Measurements from ENCODE around the gene BICC1. TPM values are rescaled to one million over a fixed set of nuclear protein-coding genes. Genes with fewer than 3 reads are reported as not detected.

The BICC1 gene
- total and polyA plus RNA-seq, 2 of the 4 experiments (the other 2 are of a cell fraction) = 5.7 to 42.5 TPM

GRCh38 chr10:58840840-58841435 is 328.3 kb downstream of the BICC1 start:
- H3K4me1 ChIP-seq (ENCODE audit: control insufficient read depth, insufficient read depth, low read length) = no peaks in the 10 kb centered on the region; the same call in 1 of the 2 replicates
- H3K9me3 ChIP-seq (ENCODE audit: control insufficient read depth, insufficient read depth, low read length) = no peaks in the 10 kb centered on the region
- no peak overlapping the region for H4K5ac ChIP-seq (ENCODE audit: low read depth, low read length)
- no peak overlapping the region for H4K8ac ChIP-seq (ENCODE audit: low read depth in 2 of 2, low read length in 2 of 2)
- H2BK120ac ChIP-seq (ENCODE audit: low read depth, low read length) = no peak overlapping the region
- no TSS peak for BruUV-seq (replicated peaks)
- H3K9me1 ChIP-seq (ENCODE audit: insufficient read depth, low read length) = no peaks in the 10 kb centered on the region
- no peak overlapping the region for H2AK5ac ChIP-seq (ENCODE audit: low read depth, low read length)
- no peak overlapping the region for H2AFZ ChIP-seq (replicated peaks; ENCODE audit: low read length, poor library complexity)
- no peak overlapping the region for H3K56ac ChIP-seq (ENCODE audit: extremely low read depth, insufficient read depth, low read length)
- no peak overlapping the region for H4K91ac ChIP-seq (ENCODE audit: insufficient read depth, low read depth, low read length)
- no peak overlapping the region for H3K4me2 ChIP-seq (ENCODE audit: low read depth, low read length)
- no peak overlapping the region for H2BK15ac ChIP-seq (ENCODE audit: low read depth, low read length)
- DNase-seq (no peak), ATAC-seq (ENCODE audit: low read depth) (no peak)
- H3K27ac ChIP-seq (ENCODE audit: insufficient read depth, low read length) = no peak overlapping the region
- no peak overlapping the region for H3K18ac ChIP-seq (ENCODE audit: low read depth, low read length)
- H3K23ac ChIP-seq (ENCODE audit: low read depth, low read length) = no peak overlapping the region
- no peak overlapping the region for H3K14ac ChIP-seq (replicated peaks; ENCODE audit: low read depth, low read length)
- no peak overlapping the region for H2AK9ac ChIP-seq (replicated peaks; ENCODE audit: low read depth, low read length, poor library complexity)
- H3K4ac ChIP-seq (ENCODE audit: low read depth, low read length) = no peak overlapping the region
- TF ChIP-seq BHLHE40 (IDR thresholded peaks at IDR 0.05; ENCODE audit: low read depth, low read length) = no peak
- no peak for TF ChIP-seq CEBPB (IDR thresholded peaks at IDR 0.05; ENCODE audit: low read depth, low read length)
- TF ChIP-seq RAD21 (IDR thresholded peaks at IDR 0.05; ENCODE audit: low read length) = no peak
- TF ChIP-seq, protein P1, sequence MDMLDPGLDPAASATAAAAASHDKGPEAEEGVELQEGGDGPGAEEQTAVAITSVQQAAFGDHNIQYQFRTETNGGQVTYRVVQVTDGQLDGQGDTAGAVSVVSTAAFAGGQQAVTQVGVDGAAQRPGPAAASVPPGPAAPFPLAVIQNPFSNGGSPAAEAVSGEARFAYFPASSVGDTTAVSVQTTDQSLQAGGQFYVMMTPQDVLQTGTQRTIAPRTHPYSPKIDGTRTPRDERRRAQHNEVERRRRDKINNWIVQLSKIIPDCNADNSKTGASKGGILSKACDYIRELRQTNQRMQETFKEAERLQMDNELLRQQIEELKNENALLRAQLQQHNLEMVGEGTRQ (IDR thresholded peaks at IDR 0.05; ENCODE audit: low read depth, low read length) = no peak
- TF ChIP-seq CTCF (conservative IDR thresholded peaks at IDR 0.05; ENCODE audit: low read depth, low read length) = no peak
- TF ChIP-seq RFX5 (IDR thresholded peaks at IDR 0.05; ENCODE audit: low read depth, low read length) = no peak
- no peak for TF ChIP-seq MAFK (IDR thresholded peaks at IDR 0.05; ENCODE audit: low read depth, low read length)
- no peak for TF ChIP-seq MAZ (IDR thresholded peaks at IDR 0.05; ENCODE audit: borderline replicate concordance, low read depth, low read length)
- TF ChIP-seq RCOR1 (IDR thresholded peaks at IDR 0.05; ENCODE audit: insufficient replicate concordance, low read length) = no peak
- TF ChIP-seq SMC3 (IDR thresholded peaks at IDR 0.05; ENCODE audit: low read depth, low read length) = no peak
- no peak for TF ChIP-seq FOS (IDR thresholded peaks at IDR 0.05; ENCODE audit: low read depth, low read length)
- TF ChIP-seq ELK1 (IDR thresholded peaks at IDR 0.05; ENCODE audit: borderline replicate concordance, low read depth, low read length) = no peak
- no peak for TF ChIP-seq MXI1 (IDR thresholded peaks at IDR 0.05; ENCODE audit: borderline replicate concordance, low read depth, low read length)
- TF ChIP-seq CHD1 (IDR thresholded peaks at IDR 0.05; ENCODE audit: low read depth, low read length) = no peak
- no peak for TF ChIP-seq POLR2A (IDR thresholded peaks at IDR 0.05; ENCODE audit: low read depth, low read length)
- no peak for TF ChIP-seq NFE2L2 (IDR thresholded peaks at IDR 0.05; ENCODE audit: low read depth, low read length)
- intact Hi-C loops (cut with micrococcal nuclease) = no loop called here
- dilution Hi-C loops (cut with HindIII; ENCODE audit: low sequenced_read_pairs, unreplicated experiment) = no loop called here
- H2BK20ac ChIP-seq (ENCODE audit: low read depth, low read length) = no peak overlapping the region
- no peaks in the 10 kb centered on the region for H4K20me1 ChIP-seq (ENCODE audit: insufficient read depth, low read length)
- WGBS, 2 experiments (ENCODE audit: extremely low coverage in 2 of 2, insufficient read length in 1 of 2) = no CpG with 5 or more reads among the region's 1 CpG
- H2BK5ac ChIP-seq (ENCODE audit: low read depth, low read length, poor library complexity, severe bottlenecking) = no peak overlapping the region
- no peaks in the 10 kb centered on the region for H3K79me1 ChIP-seq (ENCODE audit: low read depth in 1 of 2, low read length in 2 of 2)
- no peak overlapping the region for H3K9ac ChIP-seq (ENCODE audit: low read depth, low read length)
- peaks cover 2% of the 10 kb centered on the region for H3K27me3 ChIP-seq (ENCODE audit: control insufficient read depth, insufficient read depth, low read length)
- ChIA-PET POLR2A (ENCODE audit: unreplicated experiment) (no interaction called here), CTCF (no interaction called here)
- no peaks in the 10 kb centered on the region for H3K36me3 ChIP-seq (ENCODE audit: control insufficient read depth, insufficient read depth, low read length)
- in situ Hi-C loops (cut with MboI; ENCODE audit: low sequenced_read_pairs) = no loop called here
- no peak overlapping the region for H3K4me3 ChIP-seq (ENCODE audit: insufficient read depth, low read depth, low read length)

Measured in IMR-90 (cell line).